Neural progenitor cell (in vitro differentiated cells): ENCODE measurements around the gene SGPP1. TPM values are rescaled to one million over a fixed set of nuclear protein-coding genes. Genes with fewer than 3 reads are reported as not detected.

Experiments
- DNase-seq: peaks from one replicate; pipeline ENCODE4 v3.0.0-alpha.2; 2016; ENCODE audit warnings: low spot score
- H2AFZ ChIP-seq: fragments of 200-600 bp; sonication (generic); replicated peaks from 2 replicates; pipeline ENCODE4 v1.6.1; 2016; ENCODE audit warnings: antibody characterized with exemption
- H3F3A ChIP-seq: fragments of 200-600 bp; sonication (generic); 2 replicates; pipeline ENCODE4 v1.6.1; 2016; ENCODE audit warnings: antibody characterized with exemption, low read depth
- H3K27ac ChIP-seq: fragments of 200-600 bp; sonication (generic); 2 replicates; pipeline ENCODE4 v1.5.1; 2016; ENCODE audit warnings: mild to moderate bottlenecking
- H3K27me3 ChIP-seq: fragments of 200-600 bp; sonication (generic); 2 replicates; pipeline ENCODE4 v1.6.1; 2016; ENCODE audit warnings: mild to moderate bottlenecking, moderate library complexity
- H3K36me3 ChIP-seq: fragments of 200-600 bp; sonication (generic); 2 replicates; pipeline ENCODE4 v1.5.1; 2016
- H3K4me1 ChIP-seq: fragments of 200-600 bp; sonication (generic); 2 replicates; pipeline ENCODE4 v1.6.1; 2016; ENCODE audit warnings: mixed run types
- H3K4me2 ChIP-seq: fragments of 200-600 bp; sonication (generic); 2 replicates; pipeline ENCODE4 v1.6.1; 2016
- H3K4me3 ChIP-seq: fragments of 200-600 bp; sonication (generic); 2 replicates; pipeline ENCODE4 v1.5.1; 2016
- H3K79me2 ChIP-seq: fragments of 200-600 bp; sonication (generic); 2 replicates; pipeline ENCODE4 v1.6.1; 2016; ENCODE audit warnings: low read depth
- H3K9ac ChIP-seq: fragments of 200-600 bp; sonication (generic); 2 replicates; pipeline ENCODE4 v1.6.1; 2016
- H3K9me3 ChIP-seq: fragments of 200-600 bp; sonication (generic); 2 replicates; pipeline ENCODE4 v1.5.1; 2016; ENCODE audit warnings: low read depth
- H4K20me1 ChIP-seq: fragments of 200-600 bp; sonication (generic); 2 replicates; pipeline ENCODE4 v1.6.1; 2016; ENCODE audit warnings: low read depth
- H3K27ac Mint-ChIP-seq: 3 replicates; pipeline ENCODE4 v1.8.0; 2021; ENCODE audit warnings: mixed read lengths
- H3K27me3 Mint-ChIP-seq: 2 replicates; pipeline ENCODE4 v1.8.0; 2022; ENCODE audit warnings: low read depth, mild to moderate bottlenecking, inconsistent platforms, moderate library complexity, mixed read lengths; ENCODE audit not compliant: insufficient read depth
- H3K36me3 Mint-ChIP-seq: 3 replicates; pipeline ENCODE4 v1.8.0; 2021; ENCODE audit warnings: mixed read lengths
- H3K4me1 Mint-ChIP-seq: 3 replicates; pipeline ENCODE4 v1.8.0; 2021; ENCODE audit warnings: mixed read lengths
- H3K4me3 Mint-ChIP-seq: 3 replicates; pipeline ENCODE4 v1.8.0; 2021; ENCODE audit warnings: mild to moderate bottlenecking, moderate library complexity, mixed read lengths
- H3K9me3 Mint-ChIP-seq: 3 replicates; pipeline ENCODE4 v1.8.0; 2020; ENCODE audit warnings: mixed read lengths
- CTCF ChIP-seq: fragments of 200-600 bp; sonication (generic); IDR thresholded peaks from 2 replicates; pipeline ENCODE4 v1.5.1; 2017; ENCODE audit warnings: antibody characterized with exemption, mild to moderate bottlenecking
- EZH2 ChIP-seq: fragments of 200-600 bp; sonication (generic); IDR thresholded peaks from 2 replicates; pipeline ENCODE4 v1.6.1; 2017; ENCODE audit warnings: antibody characterized with exemption, mild to moderate bottlenecking, moderate library complexity
- EZH2phosphoT487 ChIP-seq: fragments of 200-600 bp; sonication (generic); IDR thresholded peaks from 2 replicates; pipeline ENCODE4 v1.6.1; 2017; ENCODE audit warnings: antibody characterized with exemption
- total RNA-seq: library from RNA; depleted of rRNA; stranded (reverse); fragments of >200 nt; gene quantifications from 2 replicates; pipeline ENCODE4 v1.2.3, GENCODE V29; 2015; ENCODE audit warnings: low replicate concordance

Gene SGPP1
- total RNA-seq, 1 donor from 2014 or later = 9.2 TPM

- no peak for DNase-seq
- H3K9me3 Mint-ChIP-seq = no peaks in the 10 kb centered on the region
- H3K79me2 ChIP-seq = no peaks in the 10 kb centered on the region
- no peak overlapping the region for H3K4me2 ChIP-seq
- H3K4me1 Mint-ChIP-seq = no peaks in the 10 kb centered on the region
- H4K20me1 ChIP-seq = no peaks in the 10 kb centered on the region
- H3K36me3 ChIP-seq = no peaks in the 10 kb centered on the region
- H3K9ac ChIP-seq = no peak overlapping the region
- no peak overlapping the region for H3K4me3 ChIP-seq
- H2AFZ ChIP-seq = no peak overlapping the region
- H3F3A ChIP-seq = no peaks in the 10 kb centered on the region
- no peak overlapping the region for H3K4me3 Mint-ChIP-seq
- no peaks in the 10 kb centered on the region for H3K27me3 Mint-ChIP-seq
- H3K4me1 ChIP-seq = no peaks in the 10 kb centered on the region
- no peaks in the 10 kb centered on the region for H3K36me3 Mint-ChIP-seq
- no peaks in the 10 kb centered on the region for H3K27me3 ChIP-seq
- H3K27ac ChIP-seq = no peak overlapping the region
- H3K9me3 ChIP-seq = no peaks in the 10 kb centered on the region
- H3K27ac Mint-ChIP-seq = no peak overlapping the region
- TF ChIP-seq EZH2phosphoT487 (no peak), EZH2 (no peak), CTCF (no peak)
These were observed 9.7 kb upstream of the SGPP1 start for GRCh38 chr14:63737582-63738006.

- no peak overlapping the region for H3K27ac Mint-ChIP-seq
- no peaks in the 10 kb centered on the region for H3K9me3 Mint-ChIP-seq
- peaks cover 2% of the 10 kb centered on the region for H3K4me1 Mint-ChIP-seq
- Histone ChIP-seq H4K20me1 (no peaks in the 10 kb centered on the region), H3K9ac (no peak overlapping the region), H3K4me3 (no peak overlapping the region), H3K36me3 (no peaks in the 10 kb centered on the region), H3K9me3 (no peaks in the 10 kb centered on the region), H2AFZ (no peak overlapping the region), H3K27ac (no peak overlapping the region), H3K4me1 (no peaks in the 10 kb centered on the region), H3F3A (no peaks in the 10 kb centered on the region), H3K79me2 (no peaks in the 10 kb centered on the region), H3K27me3 (peaks cover 5% of the 10 kb centered on the region), H3K4me2 (no peak overlapping the region)
- H3K36me3 Mint-ChIP-seq = no peaks in the 10 kb centered on the region
- TF ChIP-seq CTCF = no peak
- H3K4me3 Mint-ChIP-seq = no peak overlapping the region
- DNase-seq = no peak
- no peaks in the 10 kb centered on the region for H3K27me3 Mint-ChIP-seq
These were observed 7.9 kb upstream of the SGPP1 start for GRCh38 chr14:63735720-63736119.

- Mint-ChIP-seq H3K9me3 (no peaks in the 10 kb centered on the region), H3K27me3 (peaks cover 4% of the 10 kb centered on the region), H3K4me1 (peaks cover 16% of the 10 kb centered on the region), H3K27ac (no peak overlapping the region), H3K4me3 (no peak overlapping the region), H3K36me3 (peaks cover 2% of the 10 kb centered on the region)
- Histone ChIP-seq H3K36me3 (no peaks in the 10 kb centered on the region), H3K4me1 (peaks cover 12% of the 10 kb centered on the region), H3F3A (peaks cover 15% of the 10 kb centered on the region), H3K9me3 (no peaks in the 10 kb centered on the region), H3K27me3 (peaks cover 50% of the 10 kb centered on the region), H4K20me1 (peaks cover 9% of the 10 kb centered on the region), H2AFZ (no peak overlapping the region), H3K4me3 (no peak overlapping the region), H3K9ac (no peak overlapping the region), H3K4me2 (no peak overlapping the region), H3K79me2 (no peaks in the 10 kb centered on the region), H3K27ac (no peak overlapping the region)
- TF ChIP-seq EZH2phosphoT487 (no peak), EZH2 (no peak), CTCF (no peak)
- DNase-seq = no peak
These were observed 2.8 kb upstream of the SGPP1 start for GRCh38 chr14:63730659-63731058.
